ENCODE results near the gene EFL1.
A peak's percentile ranks its signal among the peaks of the same experiment; 100 is the strongest.

Gene EFL1

DNA sequence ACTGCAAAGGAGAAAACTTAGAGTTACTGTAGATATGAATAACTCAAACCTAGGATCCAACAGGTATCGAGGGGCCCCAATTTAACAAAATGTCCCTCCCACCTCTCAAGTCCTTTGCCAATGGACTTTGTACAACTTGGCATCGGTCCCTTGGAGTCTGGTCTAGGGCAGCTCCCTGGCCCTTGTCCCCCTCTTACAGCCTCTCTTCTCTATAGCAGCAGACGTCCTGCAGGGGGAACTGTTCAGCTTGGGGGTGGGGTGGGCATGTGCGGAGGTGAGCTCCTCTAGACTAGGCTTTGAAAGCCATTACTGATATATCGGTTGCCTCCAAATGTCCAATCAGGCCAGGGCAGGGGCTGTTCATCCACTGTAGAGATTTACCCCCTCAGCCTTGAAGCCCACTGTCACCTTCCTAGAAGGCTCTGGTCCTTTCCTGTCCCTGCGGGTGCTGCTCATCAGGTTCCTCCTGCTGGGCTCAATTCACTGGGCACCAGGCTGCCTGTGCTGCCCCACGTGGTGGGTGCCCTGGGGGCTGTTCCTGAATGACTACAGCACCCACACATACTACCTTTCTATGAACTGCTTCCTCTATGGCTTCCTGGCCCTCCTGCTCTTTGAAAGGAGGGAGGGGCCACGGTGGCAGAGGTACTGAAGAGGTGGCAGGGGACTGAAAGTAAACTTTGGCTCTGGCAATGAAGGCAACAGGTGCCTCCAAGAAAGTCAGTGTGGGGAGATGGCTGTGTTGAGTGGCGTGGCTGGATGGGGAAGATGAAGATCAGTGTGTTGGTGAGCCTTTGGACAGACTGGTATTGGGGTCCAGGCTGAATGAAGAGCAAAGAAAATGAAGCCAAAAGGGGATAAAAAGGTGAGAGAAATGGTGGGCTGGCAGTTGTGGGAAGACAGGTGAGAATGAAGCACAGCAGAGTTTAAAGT, 137.9 kb downstream of the EFL1 start:
- no peak for DNase-seq (ENCODE audit: low read depth)

DNA sequence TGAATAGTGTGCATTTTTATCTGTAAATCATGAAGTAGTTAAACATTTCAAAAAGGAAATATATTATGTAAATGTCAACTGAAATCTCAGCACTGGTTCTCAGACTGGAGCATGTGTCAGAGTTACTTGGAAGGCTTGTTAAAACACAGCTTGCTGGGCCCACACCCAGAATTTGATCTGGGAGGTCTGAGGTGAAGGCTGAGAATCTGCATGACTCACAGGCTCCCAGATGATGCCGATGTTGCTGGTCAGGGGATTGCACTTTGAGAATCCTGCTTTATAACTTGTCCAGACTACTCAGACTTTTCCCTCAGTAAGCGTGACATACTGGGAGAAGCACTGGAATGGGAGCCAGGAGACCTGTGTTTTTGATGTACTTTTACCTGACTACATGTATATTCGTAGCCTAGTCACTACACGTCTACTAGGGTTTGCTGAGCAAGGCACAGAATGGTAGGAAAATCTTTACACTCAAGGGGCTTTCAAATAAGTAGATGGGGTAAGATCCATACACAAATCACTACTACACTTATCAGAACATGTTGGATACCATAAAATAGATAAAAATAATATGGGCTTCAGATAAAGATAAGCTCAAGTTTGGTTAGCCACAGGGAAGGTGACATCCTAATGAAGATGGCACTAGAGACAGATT, 139.7 kb downstream of the EFL1 start:
- DNase-seq (ENCODE audit: low read depth), result no peak

GRCh38 chr15:82118040-82118439, 144.5 kb downstream of the EFL1 start:
- no peak for DNase-seq (ENCODE audit: low read depth)

DNA sequence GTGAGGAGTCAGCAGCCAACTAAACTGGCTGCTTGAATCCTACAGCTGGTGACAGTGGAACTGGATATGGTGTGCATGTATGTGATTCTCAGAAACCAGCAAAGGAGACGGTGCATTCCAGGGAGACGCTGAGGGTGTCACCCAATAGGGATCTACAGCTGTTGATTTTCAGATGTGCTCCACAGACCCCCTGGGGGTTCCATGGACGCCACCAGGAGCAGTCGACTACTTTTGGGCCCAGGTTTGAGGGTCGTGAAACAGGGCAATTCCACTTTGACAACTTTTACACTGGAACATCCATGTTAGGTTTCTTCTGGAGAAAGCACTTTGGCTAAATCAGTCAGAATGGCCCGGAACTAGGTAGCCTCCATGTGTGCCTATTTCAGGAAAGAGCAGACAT, 145.2 kb downstream of the EFL1 start:
- DNase-seq (ENCODE audit: low read depth), result no peak

- no peak for DNase-seq (ENCODE audit: low read depth)
Observed at GRCh38 chr15:82114660-82115059, 147.9 kb downstream of the EFL1 start.

DNA sequence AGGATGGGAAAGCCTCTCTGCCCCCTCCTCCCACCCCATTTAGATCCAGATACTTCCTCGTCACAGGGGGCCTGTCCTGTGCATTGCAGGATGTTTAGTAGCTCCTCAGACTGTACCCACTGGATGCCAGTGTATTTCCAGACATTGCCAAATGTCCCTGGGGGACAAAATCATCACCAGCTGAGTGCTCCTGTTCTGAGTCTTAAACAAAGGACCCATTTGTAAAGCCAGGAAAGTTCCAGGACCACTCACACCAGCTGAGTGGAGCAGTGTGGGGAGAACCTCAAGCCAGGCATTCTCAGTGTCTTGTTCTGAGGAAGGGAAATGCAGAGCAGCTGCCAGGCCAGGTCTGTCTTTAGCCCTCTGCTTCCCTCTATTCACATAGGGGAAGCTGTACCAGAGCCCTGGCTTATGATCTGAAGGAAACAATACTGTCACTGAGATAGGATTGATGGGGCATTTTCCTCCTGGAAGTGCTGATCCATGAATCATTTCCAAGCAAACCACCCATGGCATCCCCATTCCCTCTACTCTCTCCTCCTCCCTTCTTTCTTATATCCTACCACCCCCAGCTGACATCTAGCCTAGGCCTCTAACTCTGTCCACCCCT, 149.3 kb downstream of the EFL1 start:
- DNase-seq (ENCODE audit: low read depth), result no peak

GRCh38 chr15:82111918-82112317, 150.6 kb downstream of the EFL1 start:
- no peak for DNase-seq (ENCODE audit: low read depth)

GRCh38 chr15:82110144-82110543, 152.4 kb downstream of the EFL1 start:
- no peak for DNase-seq (ENCODE audit: low read depth)

DNA sequence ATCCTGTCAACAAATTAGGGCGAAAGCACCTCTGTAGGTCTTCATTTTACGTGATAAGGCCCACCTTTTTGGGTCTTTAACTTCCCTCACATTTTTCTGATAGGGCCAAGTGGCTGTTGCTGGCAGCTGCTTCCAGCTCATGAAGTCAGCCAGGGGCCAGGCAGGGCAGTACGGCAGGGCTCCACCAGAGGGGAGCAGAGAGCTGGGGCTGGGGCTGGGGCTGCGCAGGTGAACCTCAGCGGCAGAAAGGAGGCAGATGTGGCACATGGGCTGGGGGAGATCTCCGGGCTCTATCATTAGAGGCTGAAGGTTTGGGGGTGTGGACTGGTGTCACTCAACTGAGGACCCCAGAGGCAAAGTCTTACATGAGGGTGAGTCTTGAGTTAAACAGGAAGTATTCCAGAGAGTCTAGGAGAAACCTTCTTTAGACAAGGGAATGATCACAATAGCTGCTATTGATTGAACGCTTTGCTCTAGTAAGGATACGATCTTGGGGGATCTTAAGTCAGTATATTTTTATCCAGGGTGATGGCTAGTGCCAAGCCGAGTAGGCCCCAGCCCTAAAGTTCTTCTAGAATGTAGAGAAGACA, 153.9 kb downstream of the EFL1 start:
- DNase-seq (ENCODE audit: low read depth), result peak; percentile 41

- no peak for DNase-seq (ENCODE audit: low read depth)
Observed at GRCh38 chr15:82106679-82107078, 155.9 kb downstream of the EFL1 start.

GRCh38 chr15:82105451-82106215, 156.9 kb downstream of the EFL1 start:
- DNase-seq (ENCODE audit: low read depth), result no peak

- DNase-seq (ENCODE audit: low read depth), result no peak
Observed at GRCh38 chr15:82103468-82103867, 159.1 kb downstream of the EFL1 start.

DNA sequence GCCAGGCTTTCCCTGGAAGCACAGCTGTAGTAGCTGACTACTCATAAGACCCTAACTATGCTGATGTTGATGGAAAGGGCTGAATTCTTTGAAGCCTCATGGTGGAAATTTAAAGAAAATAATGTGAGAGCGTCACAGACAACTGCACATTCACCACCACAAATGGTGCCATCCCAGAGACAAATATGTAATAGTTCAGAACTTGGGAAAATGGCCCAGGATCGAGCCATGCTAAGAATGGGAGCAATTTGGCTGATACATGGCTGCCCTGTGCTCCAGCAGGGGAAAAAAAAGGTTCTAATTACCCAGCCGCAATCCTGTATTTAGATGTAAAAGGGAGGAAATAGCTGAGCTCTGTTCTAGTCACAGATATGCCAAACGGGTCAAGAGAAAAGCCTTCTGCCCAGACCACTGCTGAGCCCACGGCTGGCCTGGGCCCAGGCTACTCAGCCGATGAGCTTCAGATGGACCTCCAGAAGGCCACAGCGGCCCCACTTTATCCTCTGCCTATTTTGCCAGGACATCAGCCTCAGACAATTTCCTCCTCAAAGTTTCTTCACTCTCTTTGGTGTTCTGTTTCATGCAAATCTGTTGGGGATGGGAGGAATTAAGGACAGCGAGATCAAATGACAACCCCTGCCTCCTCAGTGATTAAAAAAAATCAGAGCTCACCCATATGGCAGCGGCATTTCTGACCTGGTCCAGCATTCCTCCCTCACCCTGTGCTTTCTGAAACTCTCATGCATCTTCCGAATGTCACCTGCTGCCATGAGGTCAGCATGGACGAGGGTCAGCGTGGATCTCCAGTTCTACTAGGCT, 162.2 kb downstream of the EFL1 start:
- no peak for DNase-seq (ENCODE audit: low read depth)

GRCh38 chr15:82098674-82099073, 163.9 kb downstream of the EFL1 start:
- DNase-seq (ENCODE audit: low read depth), result no peak

DNA sequence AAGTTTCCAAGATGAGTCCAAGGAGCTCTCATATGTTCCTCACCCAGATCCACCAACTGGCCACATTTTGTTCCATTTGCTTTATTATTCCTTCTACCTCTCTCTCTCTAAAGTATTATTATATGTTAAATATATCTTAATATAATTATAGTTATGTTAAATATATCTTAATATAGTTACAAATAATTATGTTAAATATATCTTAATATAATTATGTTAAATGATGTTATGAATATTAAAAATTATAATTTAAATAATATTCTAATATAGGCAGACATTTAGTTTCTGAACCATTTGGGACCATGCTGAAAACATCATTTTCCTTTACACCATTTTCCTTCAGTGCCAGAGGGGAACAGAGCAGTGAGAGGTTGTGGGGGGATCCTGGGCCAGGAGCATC, 166.7 kb downstream of the EFL1 start:
- DNase-seq (ENCODE audit: low read depth), result no peak

DNA sequence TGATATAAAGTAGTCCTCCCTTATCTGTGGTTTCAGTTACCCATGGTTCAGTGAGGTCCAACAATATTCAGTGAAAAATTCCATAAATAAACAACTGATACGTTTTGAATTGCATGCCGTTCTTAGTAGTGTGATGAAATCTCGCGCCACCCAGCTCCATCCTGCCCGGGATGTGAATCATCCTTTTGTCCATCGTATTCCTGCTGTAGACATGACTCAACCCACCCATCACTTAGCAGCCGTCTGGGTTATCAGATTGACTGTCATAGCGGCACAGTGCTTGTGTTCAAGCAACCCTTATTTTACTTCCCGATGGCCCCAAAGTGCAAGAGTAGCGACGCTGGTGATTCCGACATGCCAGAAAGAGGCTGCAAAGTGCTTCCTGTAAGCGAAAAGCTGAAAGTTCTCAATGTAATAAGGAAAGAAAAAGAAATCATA, 168.7 kb downstream of the EFL1 start:
- no peak for DNase-seq (ENCODE audit: low read depth)

DNA sequence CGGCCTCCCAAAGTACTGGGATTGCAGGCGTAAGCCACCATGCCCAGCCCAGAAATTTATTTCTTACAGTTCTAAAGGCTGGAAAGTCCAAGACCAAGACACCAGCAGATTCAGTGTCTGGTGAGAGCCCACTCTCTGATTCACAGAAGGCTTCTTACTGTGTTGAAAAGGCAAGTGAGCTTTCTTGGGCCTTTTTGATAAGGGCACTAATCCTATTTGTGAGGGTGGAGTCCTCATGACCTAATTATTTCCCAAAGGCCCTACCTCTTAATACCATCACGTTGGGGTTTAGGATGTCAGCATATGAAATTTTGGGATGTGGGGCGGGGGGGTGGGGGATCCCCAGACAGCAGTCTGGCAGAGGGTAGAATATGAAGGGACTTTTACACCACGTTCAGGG, 169.2 kb downstream of the EFL1 start:
- DNase-seq (ENCODE audit: low read depth), result no peak

DNA sequence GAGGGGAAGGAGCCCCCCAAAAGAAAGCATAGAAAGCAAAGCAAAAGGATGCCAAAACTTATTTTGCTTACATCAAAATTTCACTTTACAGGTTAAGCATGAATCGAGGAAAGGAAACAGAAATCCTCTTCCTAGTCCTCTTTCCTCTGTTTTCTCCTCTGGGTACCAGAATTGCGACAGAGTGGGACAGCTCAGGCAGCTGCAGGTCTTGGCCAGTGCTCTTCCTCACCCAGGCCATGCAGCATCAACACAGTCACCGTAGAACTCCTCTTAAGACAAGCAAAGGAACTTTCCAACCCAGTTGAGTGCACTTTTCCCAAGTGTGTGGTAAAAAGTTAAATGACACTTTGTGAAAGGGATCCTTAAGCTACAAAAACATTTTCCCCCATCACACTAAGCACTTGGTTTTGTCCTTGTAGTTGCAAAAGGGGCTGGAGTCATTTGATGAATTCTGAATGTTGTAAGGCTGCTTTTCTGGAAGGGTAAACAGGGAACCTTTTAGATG, 170.8 kb downstream of the EFL1 start:
- DNase-seq (ENCODE audit: low read depth), result no peak

DNA sequence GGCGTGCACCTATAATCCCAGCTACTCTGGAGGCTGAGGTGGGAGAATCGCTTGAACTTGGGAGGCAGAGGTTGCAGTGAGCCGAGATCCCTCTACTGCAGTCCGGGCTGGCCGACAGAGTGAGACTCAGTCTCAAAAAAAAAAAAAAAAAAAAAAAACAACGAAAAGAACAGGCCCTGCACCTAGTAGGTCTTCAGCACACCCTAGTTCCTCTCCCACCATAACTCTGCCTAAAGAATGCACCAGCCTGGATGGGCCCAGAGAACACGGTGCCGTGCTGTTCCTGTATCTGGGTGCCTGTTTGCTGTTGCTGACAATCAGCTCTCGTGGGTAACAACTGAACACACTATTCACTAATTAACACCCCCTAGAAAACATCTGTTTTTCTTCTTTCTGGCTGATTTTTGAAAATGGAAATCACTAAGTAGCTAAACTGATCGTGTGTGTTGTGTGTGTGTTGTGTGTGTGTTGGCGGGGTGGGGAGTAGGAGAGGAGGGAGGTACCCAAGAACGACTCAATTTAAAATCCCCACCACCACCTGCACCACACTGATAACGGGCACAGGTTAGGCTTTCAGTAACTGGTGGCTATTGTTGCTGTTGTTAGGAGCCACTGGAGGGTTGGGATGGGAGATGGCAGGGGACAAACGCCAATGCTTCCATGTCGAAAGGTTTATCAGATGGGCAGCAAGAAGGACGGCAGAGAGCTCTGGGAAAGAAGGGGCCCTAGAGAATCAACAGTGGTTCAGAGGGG, 176.1 kb downstream of the EFL1 start:
- no peak for DNase-seq (ENCODE audit: low read depth)
